SKM-1 (cell line): ENCODE measurements around the gene TYR.
"Not testable (repeated sequence)": the region's sequence is repeated elsewhere in the genome, so short reads cannot be mapped to it uniquely, and the experiment has no call there.

Source experiments
- DNase-seq: peaks from one replicate; lab custom pipeline; 2025; ENCODE audit not compliant: unreplicated experiment; lab: John Stamatoyannopoulos, UW

TYR gene

DNA sequence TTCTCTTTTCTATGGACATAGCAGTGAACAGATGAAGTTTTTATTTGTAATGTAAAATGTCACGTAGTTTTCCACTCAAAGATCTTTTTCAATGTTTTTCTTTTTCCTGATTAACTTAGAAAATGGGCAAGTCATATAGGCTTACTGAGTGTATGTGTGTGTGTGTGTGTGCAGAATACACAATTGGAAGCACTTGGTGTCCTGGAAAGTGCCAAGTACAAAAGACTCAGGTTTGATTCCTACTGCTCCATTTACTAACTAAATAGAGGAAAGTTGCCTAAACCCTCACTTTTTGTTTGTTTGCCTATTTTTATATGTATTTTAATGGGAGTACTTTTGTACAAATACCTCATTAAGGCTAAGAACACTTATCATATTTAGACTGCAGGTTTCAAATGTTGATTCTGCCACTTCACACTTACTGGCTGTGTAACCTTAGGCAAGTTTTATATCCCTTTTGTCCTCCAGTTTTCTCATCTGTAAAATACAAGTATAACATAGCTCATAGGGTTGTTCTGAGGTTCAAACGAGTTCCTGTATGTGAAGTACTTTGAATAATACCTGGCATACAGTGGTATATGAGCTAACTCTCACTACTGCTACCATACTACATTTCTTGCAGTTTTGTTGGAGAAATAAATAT lies 90.1 kb downstream of the TYR start:
- no peak for DNase-seq

DNA sequence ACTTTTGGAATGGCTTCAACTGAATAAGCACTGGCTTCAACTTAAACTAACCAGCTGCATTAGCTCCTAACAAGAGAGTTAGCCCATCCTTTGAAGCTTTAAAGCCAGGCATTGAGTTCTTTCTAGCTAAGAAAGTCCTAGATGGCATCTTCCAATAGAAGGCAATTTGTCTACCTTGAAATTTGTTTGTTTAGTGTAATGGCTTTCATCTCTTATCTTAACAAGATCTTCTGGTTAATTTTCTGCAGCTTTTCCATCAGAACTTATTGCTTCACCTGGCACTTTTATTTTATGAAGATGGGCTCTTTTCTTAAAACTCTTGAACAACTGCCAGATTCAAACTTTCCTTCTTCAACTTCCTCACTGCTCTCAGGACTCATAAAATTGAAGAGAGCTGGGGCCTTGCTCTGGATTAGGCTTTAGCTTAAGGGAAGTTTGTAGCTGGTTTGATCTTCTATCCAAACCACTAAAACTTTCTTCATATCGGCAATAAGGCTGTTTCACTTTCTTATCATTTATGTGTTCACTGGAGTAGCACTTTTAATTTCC lies 94.9 kb downstream of the TYR start:
- DNase-seq = not testable (repeated sequence)

- not testable (repeated sequence) for DNase-seq
Observed at GRCh38 chr11:89273220-89273619, 95.5 kb downstream of the TYR start.

DNA sequence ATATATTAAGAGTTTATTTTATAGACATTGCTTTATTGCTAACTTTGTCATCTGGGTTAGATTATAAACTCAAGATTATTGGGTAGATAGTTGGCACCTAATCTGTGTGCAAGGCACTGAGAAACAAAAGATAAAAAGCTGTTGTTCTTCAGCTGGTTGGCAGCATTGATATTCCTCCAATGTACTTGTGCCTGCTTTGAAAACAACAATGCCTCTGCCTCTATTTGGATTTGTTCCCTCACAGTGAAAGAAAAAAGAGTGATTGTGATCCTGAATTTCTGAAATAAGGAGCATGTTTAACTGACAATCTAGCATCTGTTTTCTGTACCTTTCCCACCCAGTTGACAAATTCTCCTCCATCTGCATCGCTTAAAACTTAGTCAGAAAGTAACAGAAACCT lies 98.3 kb downstream of the TYR start:
- no peak for DNase-seq

- no peak for DNase-seq
Observed at GRCh38 chr11:89279176-89279575, 101.5 kb downstream of the TYR start.

GRCh38 chr11:89281032-89281677 lies 103.5 kb downstream of the TYR start:
- DNase-seq = not testable (repeated sequence)

- DNase-seq = not testable (repeated sequence)
Observed at GRCh38 chr11:89286601-89287000, 108.9 kb downstream of the TYR start.

DNA sequence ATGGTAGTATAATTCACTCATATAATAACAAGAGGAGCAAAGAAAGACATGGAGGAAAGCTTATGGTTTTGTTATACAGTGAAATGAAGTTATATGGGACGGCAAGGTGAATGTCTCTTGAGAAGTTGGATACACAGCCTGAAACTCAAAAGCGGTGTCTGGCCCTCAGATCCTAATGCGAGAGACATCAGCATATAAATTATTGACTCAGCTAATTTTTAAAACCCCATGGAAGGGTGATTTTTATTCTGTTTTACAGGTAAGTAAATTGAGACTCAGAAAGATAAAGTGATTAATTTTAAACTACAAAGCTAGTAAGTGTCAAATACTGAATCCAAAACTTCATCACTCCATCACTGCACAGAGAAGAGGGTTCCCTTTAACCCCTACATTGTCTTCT lies 110.3 kb downstream of the TYR start:
- DNase-seq = not testable (repeated sequence)

- no peak for DNase-seq
Observed at GRCh38 chr11:89293965-89294679, 116.4 kb downstream of the TYR start.

DNA sequence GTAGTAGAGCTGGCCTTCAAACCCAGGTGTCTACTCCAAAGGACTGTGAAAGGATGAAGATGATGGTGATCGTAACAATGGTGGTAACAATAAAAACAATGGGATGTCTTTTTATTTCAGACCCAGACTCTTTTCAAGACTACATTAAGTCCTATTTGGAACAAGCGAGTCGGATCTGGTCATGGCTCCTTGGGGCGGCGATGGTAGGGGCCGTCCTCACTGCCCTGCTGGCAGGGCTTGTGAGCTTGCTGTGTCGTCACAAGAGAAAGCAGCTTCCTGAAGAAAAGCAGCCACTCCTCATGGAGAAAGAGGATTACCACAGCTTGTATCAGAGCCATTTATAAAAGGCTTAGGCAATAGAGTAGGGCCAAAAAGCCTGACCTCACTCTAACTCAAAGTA lies 117.3 kb downstream of the TYR start:
- not testable (repeated sequence) for DNase-seq

DNA sequence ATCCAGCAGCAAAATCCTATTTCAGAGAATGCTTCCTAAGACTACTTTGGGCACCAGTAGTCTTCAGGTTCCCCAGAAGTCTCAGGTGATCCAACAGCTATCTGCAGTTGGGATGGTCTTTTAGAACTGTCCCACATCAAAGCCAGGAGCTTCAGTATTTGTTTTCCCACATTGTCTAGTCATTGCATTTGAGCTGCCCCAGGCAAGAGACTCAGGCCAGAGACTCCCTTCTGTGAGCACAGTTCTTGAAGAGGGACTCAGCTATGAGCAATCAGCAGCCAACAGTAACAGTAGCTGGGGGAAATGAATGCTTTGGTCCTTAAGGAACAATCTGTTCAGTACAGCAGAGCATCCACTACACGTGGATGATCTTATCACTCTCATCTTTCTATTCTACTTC lies 125.4 kb downstream of the TYR start:
- not testable (repeated sequence) for DNase-seq

DNA sequence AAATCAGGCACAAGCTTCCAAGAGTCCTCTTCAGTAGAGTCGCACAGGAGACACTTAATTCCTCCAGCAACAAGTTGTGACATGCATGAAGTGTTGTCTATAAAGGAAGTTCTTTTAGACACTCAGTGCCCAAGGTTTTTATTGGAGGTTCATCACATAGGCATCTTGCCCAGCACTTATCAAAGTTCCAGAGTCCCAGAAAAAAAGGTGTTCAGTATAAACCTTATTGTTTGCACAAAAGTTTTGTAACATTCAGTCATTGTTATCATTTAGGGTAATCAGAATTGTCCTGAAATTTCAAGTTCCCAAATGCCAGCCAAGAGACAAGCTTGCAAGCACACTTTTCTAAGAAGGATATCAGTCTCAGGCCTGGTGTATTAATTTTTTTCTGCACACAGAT lies 130.6 kb downstream of the TYR start:
- not testable (repeated sequence) for DNase-seq

DNA sequence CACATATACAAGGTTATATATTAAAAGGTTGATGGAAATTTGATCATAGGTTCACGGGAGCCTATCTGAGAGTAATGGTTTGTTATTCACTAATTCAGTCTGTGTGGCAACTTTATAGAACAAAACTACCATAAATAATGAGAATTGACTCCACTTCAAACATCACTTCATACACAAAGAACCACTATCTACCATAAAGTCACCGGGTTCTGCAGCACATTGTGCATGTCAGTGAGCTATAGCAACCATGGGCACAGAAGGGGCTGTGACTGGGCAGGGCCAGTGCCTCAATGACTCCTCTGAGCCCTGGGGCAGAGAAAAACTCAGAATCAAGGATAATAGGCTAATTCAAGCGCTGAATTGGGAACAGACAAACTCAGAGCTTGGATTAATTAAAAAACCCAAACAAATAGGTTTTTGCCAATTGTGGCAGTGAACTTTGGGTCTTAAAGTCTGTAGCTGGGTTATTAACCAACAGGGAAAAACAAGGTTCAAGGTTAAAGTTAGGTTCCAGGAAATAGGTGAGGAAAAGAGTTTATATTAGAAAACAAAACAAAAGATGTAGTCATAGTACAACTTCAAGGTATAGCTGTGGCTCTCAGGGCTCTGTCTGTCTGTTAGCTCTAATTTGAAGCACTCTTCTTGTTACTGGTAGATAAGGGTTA lies 131.8 kb downstream of the TYR start:
- DNase-seq = not testable (repeated sequence)

GRCh38 chr11:89310607-89311006 lies 132.9 kb downstream of the TYR start:
- DNase-seq = not testable (repeated sequence)

GRCh38 chr11:89321401-89321800 lies 143.7 kb downstream of the TYR start:
- DNase-seq = no peak

DNA sequence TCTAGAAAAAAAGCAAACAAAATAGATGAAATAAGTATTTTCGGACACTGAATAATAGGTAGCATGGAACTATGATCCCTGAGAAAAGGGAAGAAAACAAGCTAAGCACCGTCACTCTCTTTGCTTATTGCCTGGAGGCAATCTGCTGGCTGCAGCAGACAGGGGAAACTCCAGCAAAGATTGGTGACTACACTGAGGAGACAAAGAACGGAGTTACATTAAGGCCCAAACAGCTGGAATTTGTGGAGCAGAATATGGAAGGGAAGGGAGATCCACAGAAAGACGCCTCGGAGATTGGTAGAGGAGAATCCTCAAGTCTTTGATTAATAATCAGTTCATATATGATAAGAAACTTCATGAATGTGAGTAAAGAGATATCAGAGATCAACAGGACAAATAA lies 150.2 kb downstream of the TYR start:
- no peak for DNase-seq

- not testable (repeated sequence) for DNase-seq
Observed at GRCh38 chr11:89331940-89332339, 154.3 kb downstream of the TYR start.

GRCh38 chr11:89333704-89334103 lies 156.0 kb downstream of the TYR start:
- DNase-seq = not testable (repeated sequence)

DNA sequence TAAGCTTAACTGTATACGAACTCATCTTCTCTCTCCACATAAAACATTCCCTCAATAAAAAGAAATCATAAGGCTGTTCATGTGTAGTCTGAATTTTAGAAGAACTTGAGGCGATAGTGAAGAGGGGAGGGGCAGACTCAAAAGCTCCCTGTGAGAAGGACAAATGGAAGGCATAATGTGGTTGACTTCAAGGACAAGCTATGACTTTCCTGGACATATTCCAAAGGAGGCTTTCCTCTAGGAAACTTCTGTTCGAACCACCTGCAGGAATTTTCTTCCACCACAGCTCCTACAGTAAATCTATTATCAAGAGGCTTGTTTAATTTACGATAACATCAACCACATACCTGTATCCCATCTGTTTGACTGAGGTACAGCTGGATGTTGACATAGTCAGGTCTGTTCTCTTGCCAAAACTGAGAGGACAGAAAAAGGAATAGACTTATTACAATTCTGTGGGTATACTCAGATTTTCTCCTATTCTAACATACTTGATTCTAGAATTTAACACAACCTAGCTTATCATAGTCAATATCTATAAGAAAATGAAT lies 159.5 kb downstream of the TYR start:
- DNase-seq = not testable (repeated sequence)

DNA sequence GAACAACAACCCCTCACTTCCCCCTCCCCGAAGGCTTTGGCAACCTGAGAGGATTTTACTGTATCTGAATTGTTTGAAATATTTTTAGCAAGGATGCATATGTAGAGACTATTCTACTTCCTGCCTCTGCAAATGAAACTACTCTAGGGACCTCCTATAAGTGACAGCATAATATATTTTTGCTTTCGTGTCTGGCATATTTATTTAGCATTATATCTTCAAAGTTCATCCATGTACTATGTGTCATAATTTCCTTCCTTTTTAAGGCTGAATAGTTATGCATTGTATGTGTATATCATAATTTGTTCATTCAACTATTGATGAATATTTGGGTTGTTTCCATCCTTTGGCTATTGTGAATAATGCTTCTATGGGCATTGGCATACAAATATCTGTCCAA lies 160.4 kb downstream of the TYR start:
- DNase-seq = not testable (repeated sequence)

DNA sequence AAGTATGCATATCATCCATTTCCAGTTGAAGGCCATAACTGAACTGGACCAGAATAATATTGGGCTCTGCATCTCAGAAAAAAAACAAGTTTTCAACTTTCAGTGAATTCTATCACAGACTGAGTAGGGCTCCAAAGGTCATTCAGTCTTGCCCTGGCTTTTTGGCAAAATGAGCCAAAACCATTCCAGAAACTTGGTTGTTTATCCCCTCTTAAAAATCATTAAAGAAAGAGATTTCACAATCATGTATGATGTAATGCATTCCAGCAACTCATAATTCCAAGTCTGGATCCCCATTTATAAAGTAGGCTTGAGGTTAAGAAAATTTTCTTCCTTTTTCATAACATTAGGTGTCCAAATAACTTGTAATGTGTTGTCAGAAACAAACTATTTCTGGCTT lies 162.8 kb downstream of the TYR start:
- DNase-seq = not testable (repeated sequence)
